Uterus (tissue), 2 donors: ENCODE measurements around the gene BACH2.

Experiments
- POLR2A ChIP-seq, 2 donors: fragments of 450-650 bp; IDR thresholded peaks; one replicate each; pipeline ENCODE4 v1.6.1; 2016; ENCODE audit warnings: antibody characterized with exemption in 2 of 2, mild to moderate bottlenecking in 1 of 2, moderate library complexity in 1 of 2
- TF ChIP-seq, protein P1 (sequence below), 4 experiments: fragments of 200-600 bp in 2 of 4; fragments of 450-650 bp in 2 of 4; sonication (generic) in 2 of 4; IDR thresholded peaks; one replicate each; pipeline ENCODE4 v1.5.1; 2016 to 2019; ENCODE audit warnings: antibody characterized with exemption in 4 of 4, mild to moderate bottlenecking in 2 of 4, moderate library complexity in 1 of 4

GRCh38 chr6:90261801-90262200 lies 34.8 kb downstream of the BACH2 start:
- TF ChIP-seq, protein P1, sequence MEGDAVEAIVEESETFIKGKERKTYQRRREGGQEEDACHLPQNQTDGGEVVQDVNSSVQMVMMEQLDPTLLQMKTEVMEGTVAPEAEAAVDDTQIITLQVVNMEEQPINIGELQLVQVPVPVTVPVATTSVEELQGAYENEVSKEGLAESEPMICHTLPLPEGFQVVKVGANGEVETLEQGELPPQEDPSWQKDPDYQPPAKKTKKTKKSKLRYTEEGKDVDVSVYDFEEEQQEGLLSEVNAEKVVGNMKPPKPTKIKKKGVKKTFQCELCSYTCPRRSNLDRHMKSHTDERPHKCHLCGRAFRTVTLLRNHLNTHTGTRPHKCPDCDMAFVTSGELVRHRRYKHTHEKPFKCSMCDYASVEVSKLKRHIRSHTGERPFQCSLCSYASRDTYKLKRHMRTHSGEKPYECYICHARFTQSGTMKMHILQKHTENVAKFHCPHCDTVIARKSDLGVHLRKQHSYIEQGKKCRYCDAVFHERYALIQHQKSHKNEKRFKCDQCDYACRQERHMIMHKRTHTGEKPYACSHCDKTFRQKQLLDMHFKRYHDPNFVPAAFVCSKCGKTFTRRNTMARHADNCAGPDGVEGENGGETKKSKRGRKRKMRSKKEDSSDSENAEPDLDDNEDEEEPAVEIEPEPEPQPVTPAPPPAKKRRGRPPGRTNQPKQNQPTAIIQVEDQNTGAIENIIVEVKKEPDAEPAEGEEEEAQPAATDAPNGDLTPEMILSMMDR (IDR thresholded peaks at IDR 0.05), result no peak
- no peak for TF ChIP-seq POLR2A (IDR thresholded peaks at IDR 0.05)
